SHP77 treated with DMSO at 0.1 percent for 48 hours (cell line): ENCODE measurements around the gene SPATA31A1.
"Not testable (repeated sequence)": the region's sequence is repeated elsewhere in the genome, so short reads cannot be mapped to it uniquely, and the experiment has no call there.

Experiments used
- DNase-seq: peaks from one replicate; lab custom pipeline; 2025; lab: John Stamatoyannopoulos, UW

SPATA31A1 gene

GRCh38 chr9:39355369-39355768 lies at the start of gene SPATA31A1:
SPATA31A1 (plus strand) TSS chr9:39355669; CDS start chr9:39355731, 62 bp downstream.
- not testable (repeated sequence) for DNase-seq

- not testable (repeated sequence) for DNase-seq
Measured at GRCh38 chr9:39407261-39408204, 52.1 kb downstream of the SPATA31A1 start.

- not testable (repeated sequence) for DNase-seq
Measured at GRCh38 chr9:39411254-39411940, 55.9 kb downstream of the SPATA31A1 start.
